Measurements from ENCODE around the gene DYNLT1. TPM values are rescaled to one million over a fixed set of nuclear protein-coding genes. Genes with fewer than 3 reads are reported as not detected.

DYNLT1 gene
- total RNA-seq, 4 donors from 2014 or later: 36.6 to 80.0 (median 49.1) TPM

GRCh38 chr6:158595223-158595622, 49.3 kb downstream of the DYNLT1 start:
- Histone ChIP-seq H3K27ac (no peak overlapping the region), H3K27me3 (no peaks in the 10 kb centered on the region), H3K36me3 (peaks cover 0 to 90% (median 0%) of the 10 kb centered on the region in 3 donors), H3K4me3 (no peak overlapping the region), H3K4me1 (no peaks in the 10 kb centered on the region), H3K9me3 (no peaks in the 10 kb centered on the region)
- WGBS, 2 donors: 77 to 90% methylated on average over 5 of the region's 5 CpGs
- DNase-seq (ENCODE audit: low spot score in 2 of 2): no peak
- no peak for TF ChIP-seq EP300 (IDR thresholded peaks at IDR 0.05)
- no peak for TF ChIP-seq POLR2A (IDR thresholded peaks at IDR 0.05)
- TF ChIP-seq, protein P1, sequence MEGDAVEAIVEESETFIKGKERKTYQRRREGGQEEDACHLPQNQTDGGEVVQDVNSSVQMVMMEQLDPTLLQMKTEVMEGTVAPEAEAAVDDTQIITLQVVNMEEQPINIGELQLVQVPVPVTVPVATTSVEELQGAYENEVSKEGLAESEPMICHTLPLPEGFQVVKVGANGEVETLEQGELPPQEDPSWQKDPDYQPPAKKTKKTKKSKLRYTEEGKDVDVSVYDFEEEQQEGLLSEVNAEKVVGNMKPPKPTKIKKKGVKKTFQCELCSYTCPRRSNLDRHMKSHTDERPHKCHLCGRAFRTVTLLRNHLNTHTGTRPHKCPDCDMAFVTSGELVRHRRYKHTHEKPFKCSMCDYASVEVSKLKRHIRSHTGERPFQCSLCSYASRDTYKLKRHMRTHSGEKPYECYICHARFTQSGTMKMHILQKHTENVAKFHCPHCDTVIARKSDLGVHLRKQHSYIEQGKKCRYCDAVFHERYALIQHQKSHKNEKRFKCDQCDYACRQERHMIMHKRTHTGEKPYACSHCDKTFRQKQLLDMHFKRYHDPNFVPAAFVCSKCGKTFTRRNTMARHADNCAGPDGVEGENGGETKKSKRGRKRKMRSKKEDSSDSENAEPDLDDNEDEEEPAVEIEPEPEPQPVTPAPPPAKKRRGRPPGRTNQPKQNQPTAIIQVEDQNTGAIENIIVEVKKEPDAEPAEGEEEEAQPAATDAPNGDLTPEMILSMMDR (IDR thresholded peaks at IDR 0.05): no peak

GRCh38 chr6:158593670-158594069, 50.9 kb downstream of the DYNLT1 start:
- Histone ChIP-seq H3K27me3 (no peaks in the 10 kb centered on the region), H3K4me1 (no peaks in the 10 kb centered on the region), H3K27ac (no peak overlapping the region), H3K36me3 (peaks cover 0 to 90% (median 0%) of the 10 kb centered on the region in 3 donors), H3K9me3 (no peaks in the 10 kb centered on the region), H3K4me3 (no peak overlapping the region)
- no peak for DNase-seq (ENCODE audit: low spot score in 2 of 2)
- 84 to 92% methylated on average over 3 of the region's 3 CpGs for WGBS, 2 donors
- TF ChIP-seq, protein P1 (IDR thresholded peaks at IDR 0.05): no peak

DNA sequence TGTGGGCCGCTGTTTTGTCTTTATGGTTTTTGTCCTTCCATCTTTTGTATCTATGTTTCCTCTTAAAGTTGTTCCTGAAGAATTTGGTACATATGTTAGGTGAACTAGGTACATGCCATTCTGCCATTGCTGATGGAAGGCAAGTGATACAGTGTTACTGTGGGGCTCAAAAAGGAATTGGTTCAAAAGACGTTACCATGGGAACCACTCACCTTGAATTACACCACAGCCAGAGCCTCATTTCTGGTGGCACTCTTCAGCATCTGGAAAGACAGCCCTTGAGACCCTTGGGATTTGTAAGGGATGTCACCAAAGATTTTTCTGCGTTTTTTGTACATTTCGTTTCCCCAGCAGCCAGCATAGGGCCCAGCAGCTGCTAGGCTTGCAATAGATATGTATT, 52.7 kb downstream of the DYNLT1 start:
- Histone ChIP-seq H3K36me3 (peaks cover under 1 to 90% (median 3%) of the 10 kb centered on the region in 3 donors), H3K9me3 (peaks cover 0 to under 1% (median 0%) of the 10 kb centered on the region in 4 donors), H3K27ac (no peak overlapping the region), H3K4me3 (no peak overlapping the region), H3K27me3 (no peaks in the 10 kb centered on the region), H3K4me1 (no peaks in the 10 kb centered on the region)
- DNase-seq (ENCODE audit: low spot score in 2 of 2): no peak
- TF ChIP-seq POLR2A (IDR thresholded peaks at IDR 0.05) (no peak), EP300 (IDR thresholded peaks at IDR 0.05) (no peak)
- TF ChIP-seq, protein P1 (IDR thresholded peaks at IDR 0.05): no peak
- WGBS, 2 donors: 90 to 94% methylated on average over 4 of the region's 4 CpGs

- Histone ChIP-seq H3K36me3 (peaks cover 3 to 90% (median 6%) of the 10 kb centered on the region in 3 donors), H3K4me1 (no peaks in the 10 kb centered on the region), H3K27me3 (no peaks in the 10 kb centered on the region), H3K9me3 (peaks cover 0 to 3% (median 0%) of the 10 kb centered on the region in 4 donors), H3K27ac (no peak overlapping the region), H3K4me3 (no peak overlapping the region)
- 59 to 71% methylated on average over 7 of the region's 7 CpGs for WGBS, 2 donors
- DNase-seq (ENCODE audit: low spot score in 2 of 2): no peak
- TF ChIP-seq POLR2A (IDR thresholded peaks at IDR 0.05) (no peak), EP300 (IDR thresholded peaks at IDR 0.05) (no peak)
- TF ChIP-seq, protein P1 (IDR thresholded peaks at IDR 0.05): no peak
These were observed 53.3 kb downstream of the DYNLT1 start for GRCh38 chr6:158591134-158591809.

- peaks cover 6 to 86% (median 12%) of the 10 kb centered on the region in 3 donors for H3K36me3 ChIP-seq
These were observed 55.2 kb downstream of the DYNLT1 start for GRCh38 chr6:158589366-158589765.

More at GRCh38 chr6:158589366-158589765, 55.2 kb downstream of the DYNLT1 start:
- 92 to 93% methylated on average over 8 of the region's 8 CpGs for WGBS, 2 donors
- Histone ChIP-seq H3K27me3 (no peaks in the 10 kb centered on the region), H3K27ac (no peak overlapping the region), H3K9me3 (peaks cover 0 to 3% (median 0%) of the 10 kb centered on the region in 4 donors), H3K4me3 (no peak overlapping the region), H3K4me1 (no peaks in the 10 kb centered on the region)
- no peak for DNase-seq (ENCODE audit: low spot score in 2 of 2)
- TF ChIP-seq POLR2A (IDR thresholded peaks at IDR 0.05) (no peak), EP300 (IDR thresholded peaks at IDR 0.05) (no peak)
- TF ChIP-seq, protein P1 (IDR thresholded peaks at IDR 0.05): no peak
